ENCODE measurements around the gene SPINK8. TPM values are rescaled to one million over a fixed set of nuclear protein-coding genes. Genes with fewer than 3 reads are reported as not detected.
A peak's percentile ranks its signal among the peaks of the same experiment; 100 is the strongest.

The SPINK8 gene
- total RNA-seq, 6 experiments from 2014 or later = not detected

DNA sequence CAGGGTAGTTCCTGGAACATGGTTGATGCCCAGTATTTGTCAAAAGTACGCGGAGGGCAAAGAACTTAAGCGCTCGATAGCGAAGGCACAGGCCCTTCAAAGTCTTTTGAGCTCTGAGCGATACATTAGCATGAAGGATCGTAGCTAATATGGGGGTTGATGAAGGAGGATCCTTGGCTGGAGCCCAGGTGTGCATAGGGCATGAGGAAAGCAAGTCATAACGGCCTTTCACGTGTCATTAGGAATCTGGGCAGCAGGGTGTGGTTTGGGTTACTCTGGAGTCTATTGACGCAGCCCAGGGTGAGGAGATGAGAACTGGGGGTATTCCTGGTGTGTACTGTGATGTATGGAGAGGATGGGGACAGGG is 31.7 kb downstream of the SPINK8 start:
- peak in 1 of 3 donors; percentile 31 for DNase-seq
- H3K27me3 ChIP-seq = no peaks in the 10 kb centered on the region
- peaks cover 0 to 4% (median under 1%) of the 10 kb centered on the region in 4 donors for H3K36me3 ChIP-seq
- TF ChIP-seq, protein P1, sequence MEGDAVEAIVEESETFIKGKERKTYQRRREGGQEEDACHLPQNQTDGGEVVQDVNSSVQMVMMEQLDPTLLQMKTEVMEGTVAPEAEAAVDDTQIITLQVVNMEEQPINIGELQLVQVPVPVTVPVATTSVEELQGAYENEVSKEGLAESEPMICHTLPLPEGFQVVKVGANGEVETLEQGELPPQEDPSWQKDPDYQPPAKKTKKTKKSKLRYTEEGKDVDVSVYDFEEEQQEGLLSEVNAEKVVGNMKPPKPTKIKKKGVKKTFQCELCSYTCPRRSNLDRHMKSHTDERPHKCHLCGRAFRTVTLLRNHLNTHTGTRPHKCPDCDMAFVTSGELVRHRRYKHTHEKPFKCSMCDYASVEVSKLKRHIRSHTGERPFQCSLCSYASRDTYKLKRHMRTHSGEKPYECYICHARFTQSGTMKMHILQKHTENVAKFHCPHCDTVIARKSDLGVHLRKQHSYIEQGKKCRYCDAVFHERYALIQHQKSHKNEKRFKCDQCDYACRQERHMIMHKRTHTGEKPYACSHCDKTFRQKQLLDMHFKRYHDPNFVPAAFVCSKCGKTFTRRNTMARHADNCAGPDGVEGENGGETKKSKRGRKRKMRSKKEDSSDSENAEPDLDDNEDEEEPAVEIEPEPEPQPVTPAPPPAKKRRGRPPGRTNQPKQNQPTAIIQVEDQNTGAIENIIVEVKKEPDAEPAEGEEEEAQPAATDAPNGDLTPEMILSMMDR (IDR thresholded peaks at IDR 0.05) = no peak
- TF ChIP-seq POLR2A (IDR thresholded peaks at IDR 0.05) = no peak
- H3K27ac ChIP-seq = peak overlapping the region; percentile 64 to 87 (median 79)
- H3K4me3 ChIP-seq = peak overlapping the region; percentile 77 to 88 (median 86)
- intact Hi-C loops (cut with DNase I) = no loop called here
- WGBS (ENCODE audit: insufficient coverage, low coverage, low lambda C conversion rate, missing lambda C conversion rate) = 6% methylated on average over 10 of the region's 10 CpGs
- peaks cover 0 to 7% (median 0%) of the 10 kb centered on the region in 4 donors for H3K4me1 ChIP-seq
- no peaks in the 10 kb centered on the region for H3K9me3 ChIP-seq
- peak; percentile 5 to 15 (median 11) for ATAC-seq

DNA sequence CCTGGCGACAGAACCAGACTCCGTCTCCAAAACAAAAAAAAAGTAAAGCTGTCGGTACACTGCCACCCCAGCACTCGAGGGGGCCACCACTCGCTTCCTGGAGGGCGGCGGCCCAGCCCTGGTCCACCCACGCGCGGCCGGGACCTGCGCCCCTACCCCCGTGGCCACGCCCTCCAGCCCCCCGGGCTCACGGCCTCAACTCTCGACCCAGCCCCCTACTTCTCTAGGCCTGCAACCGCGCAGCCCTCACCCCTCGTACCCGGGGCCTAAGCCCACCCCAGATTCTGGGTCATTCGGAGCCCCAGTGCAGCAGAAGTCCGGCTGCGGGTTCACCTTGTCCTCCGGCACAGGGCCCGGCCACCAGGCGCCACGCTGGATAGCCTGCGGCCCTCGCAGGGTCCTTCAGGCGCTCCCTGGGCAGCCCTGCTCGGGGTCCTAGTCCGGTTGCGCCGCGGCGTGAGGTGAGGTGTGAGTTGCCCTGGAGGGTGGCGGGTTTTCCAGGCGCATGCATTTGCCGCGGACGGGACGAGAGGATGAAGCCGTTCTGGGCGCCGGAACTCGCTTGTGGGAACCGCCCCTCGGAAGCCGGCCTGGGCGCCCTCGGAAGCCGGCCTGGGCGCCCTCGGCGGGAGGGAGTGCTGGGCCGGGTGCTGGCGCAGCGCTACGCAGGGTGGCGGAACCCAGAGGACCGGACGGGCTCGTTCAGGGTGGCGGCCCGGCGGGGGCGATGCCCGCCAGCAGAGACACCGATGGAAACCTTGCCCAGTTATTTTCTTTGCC is 32.3 kb downstream of the SPINK8 start, which contains the start of gene NME6:
Gene NME6 (minus strand): TSS at position 348 of the 780 bp plus-strand sequence.
- ATAC-seq (peak; percentile 99), DNase-seq (peak; percentile 93 to 94 (median 94))
- Histone ChIP-seq H3K36me3 (peaks cover 0 to 10% (median under 1%) of the 10 kb centered on the region in 4 donors), H3K27me3 (no peaks in the 10 kb centered on the region), H3K4me3 (peak within 1 kb of the TSS; percentile 77 to 88 (median 86)), H3K27ac (peak within 1 kb of the TSS; percentile 64 to 87 (median 79)), H3K4me1 (peaks cover 0 to 7% (median 0%) of the 10 kb centered on the region in 4 donors), H3K9me3 (no peaks in the 10 kb centered on the region)
- 0% methylated on average over 9 of the region's 70 CpGs for WGBS (ENCODE audit: insufficient coverage, low coverage, low lambda C conversion rate, missing lambda C conversion rate)
- intact Hi-C loops (cut with DNase I) = no loop called here
- peak; percentile 76 for TF ChIP-seq POLR2A (IDR thresholded peaks at IDR 0.05)
- TF ChIP-seq, protein P1 (IDR thresholded peaks at IDR 0.05) = peak in 1 of 4 donors; percentile 11

DNA sequence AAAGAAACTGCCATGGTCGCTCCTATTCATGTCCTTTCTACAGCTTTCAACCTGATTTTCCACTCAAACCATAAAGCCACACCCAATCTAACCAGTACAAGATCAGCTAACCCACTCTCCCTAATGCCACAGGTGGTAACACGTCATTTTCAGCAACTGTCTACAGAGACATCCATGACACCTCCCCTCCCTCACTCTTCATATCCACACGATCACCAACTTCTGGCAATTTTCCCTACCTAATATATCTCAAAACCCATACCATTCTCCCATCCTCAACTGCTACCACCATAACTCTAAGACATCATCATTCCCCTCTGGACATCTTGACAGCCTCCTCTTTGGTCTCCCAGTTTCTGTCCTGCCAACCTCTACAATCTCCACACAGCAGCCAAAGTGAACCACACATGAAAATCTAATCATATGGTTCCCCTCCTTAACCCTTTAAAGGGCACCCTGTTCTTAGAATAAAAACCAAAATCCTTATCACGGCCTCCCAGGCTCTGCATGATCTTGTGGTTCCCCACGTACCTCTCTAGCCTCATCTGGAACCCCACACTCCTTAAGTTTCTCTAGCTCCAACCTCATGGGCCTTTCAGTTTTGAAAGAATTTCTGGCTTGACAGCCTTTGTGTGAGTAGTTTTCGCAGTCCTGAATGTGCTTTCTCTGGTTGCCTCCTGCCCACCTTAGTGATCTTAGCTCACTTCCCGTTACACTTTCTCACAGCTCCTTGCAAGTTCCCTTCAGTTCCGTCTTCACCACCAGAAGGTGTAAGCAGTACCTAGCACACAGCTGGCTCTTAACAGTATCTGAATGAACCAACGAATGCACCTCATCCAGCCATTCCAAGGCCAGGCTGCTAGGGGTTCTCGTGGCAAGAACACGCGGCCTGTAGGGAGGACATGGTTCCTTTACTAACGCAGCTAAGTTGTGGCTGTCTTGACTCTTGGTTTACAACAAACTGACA is 33.4 kb downstream of the SPINK8 start:
- peak overlapping the region; percentile 77 to 88 (median 86) for H3K4me3 ChIP-seq
- H3K9me3 ChIP-seq = no peaks in the 10 kb centered on the region
- intact Hi-C loops (cut with DNase I) = no loop called here
- no peak for DNase-seq
- H3K27me3 ChIP-seq = no peaks in the 10 kb centered on the region
- peaks cover 0 to 7% (median 0%) of the 10 kb centered on the region in 4 donors for H3K4me1 ChIP-seq
- TF ChIP-seq POLR2A (IDR thresholded peaks at IDR 0.05) = no peak
- TF ChIP-seq, protein P1 (IDR thresholded peaks at IDR 0.05) = no peak
- peak overlapping the region in 1 of 3 donors; percentile 79 for H3K27ac ChIP-seq
- peaks cover 0 to 19% (median 2%) of the 10 kb centered on the region in 4 donors for H3K36me3 ChIP-seq
- 74% methylated on average over 12 of the region's 13 CpGs for WGBS (ENCODE audit: insufficient coverage, low coverage, low lambda C conversion rate, missing lambda C conversion rate)
- ATAC-seq = no peak

DNA sequence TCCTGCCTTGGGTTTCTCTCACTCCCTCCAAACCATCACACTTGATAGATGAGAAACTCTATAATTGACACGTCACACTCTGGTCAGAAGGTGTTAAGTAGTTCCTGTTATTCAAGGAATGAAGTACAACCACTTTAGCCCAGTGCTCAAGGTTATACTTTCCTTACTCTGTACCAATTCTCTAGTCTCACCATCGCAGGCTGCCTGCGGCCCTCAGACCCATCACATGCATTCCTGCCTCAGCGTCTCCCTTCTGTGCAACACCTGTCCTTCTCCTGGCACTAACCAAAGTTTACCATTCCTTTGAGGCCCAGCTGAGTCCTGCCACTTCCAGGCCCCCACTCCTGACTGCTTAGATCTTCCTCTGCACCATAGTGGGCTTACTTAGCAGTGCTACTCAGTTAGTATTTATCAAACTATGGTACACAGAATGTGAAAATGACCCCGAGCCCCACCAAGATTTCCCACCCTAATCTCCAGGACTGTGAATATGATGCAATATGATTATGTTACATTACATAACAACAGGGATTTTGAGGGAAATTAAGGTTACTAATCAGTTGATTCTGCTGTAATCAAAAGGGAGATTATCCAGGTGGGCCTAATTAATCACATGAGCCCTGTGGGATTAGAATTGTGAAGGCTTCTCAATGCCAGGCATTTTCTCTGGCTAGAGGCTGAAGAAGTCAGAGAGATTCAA is 36.2 kb downstream of the SPINK8 start:
- Histone ChIP-seq H3K36me3 (peaks cover 0 to 42% (median 9%) of the 10 kb centered on the region in 4 donors), H3K27ac (no peak overlapping the region), H3K9me3 (no peaks in the 10 kb centered on the region), H3K27me3 (no peaks in the 10 kb centered on the region), H3K4me1 (peaks cover 0 to 7% (median 0%) of the 10 kb centered on the region in 4 donors), H3K4me3 (no peak overlapping the region)
- ATAC-seq = no peak
- intact Hi-C loops (cut with DNase I) = no loop called here
- DNase-seq = no peak
- WGBS (ENCODE audit: insufficient coverage, low coverage, low lambda C conversion rate, missing lambda C conversion rate) = 100% methylated on average over 5 of the region's 5 CpGs
- no peak for TF ChIP-seq POLR2A (IDR thresholded peaks at IDR 0.05)
- TF ChIP-seq, protein P1 (IDR thresholded peaks at IDR 0.05) = no peak

Data from right lobe of liver (tissue), 6 donors.